Endometrial microvascular endothelial cells (primary cell): ENCODE results near the gene CD27. TPM values are rescaled to one million over a fixed set of nuclear protein-coding genes. Genes with fewer than 3 reads are reported as not detected.

Experiments
- in situ Hi-C: cut with HindIII; loops from 2 replicates; pipeline ENCODE4 v1.10.0; 2017; ENCODE audit warnings: low sequenced_read_pairs, low pct_unique_long_range_greater_than_20kb; ENCODE audit errors: inconsistent ontology term
- total RNA-seq: library from RNA; depleted of rRNA; stranded (reverse); fragments of >200 nt; gene quantifications from one replicate; pipeline ENCODE4 v1.2.3, GENCODE V29; 2015; ENCODE audit errors: inconsistent ontology term

The CD27 gene
- total RNA-seq, 1 donor from 2014 or later, result not detected

DNA sequence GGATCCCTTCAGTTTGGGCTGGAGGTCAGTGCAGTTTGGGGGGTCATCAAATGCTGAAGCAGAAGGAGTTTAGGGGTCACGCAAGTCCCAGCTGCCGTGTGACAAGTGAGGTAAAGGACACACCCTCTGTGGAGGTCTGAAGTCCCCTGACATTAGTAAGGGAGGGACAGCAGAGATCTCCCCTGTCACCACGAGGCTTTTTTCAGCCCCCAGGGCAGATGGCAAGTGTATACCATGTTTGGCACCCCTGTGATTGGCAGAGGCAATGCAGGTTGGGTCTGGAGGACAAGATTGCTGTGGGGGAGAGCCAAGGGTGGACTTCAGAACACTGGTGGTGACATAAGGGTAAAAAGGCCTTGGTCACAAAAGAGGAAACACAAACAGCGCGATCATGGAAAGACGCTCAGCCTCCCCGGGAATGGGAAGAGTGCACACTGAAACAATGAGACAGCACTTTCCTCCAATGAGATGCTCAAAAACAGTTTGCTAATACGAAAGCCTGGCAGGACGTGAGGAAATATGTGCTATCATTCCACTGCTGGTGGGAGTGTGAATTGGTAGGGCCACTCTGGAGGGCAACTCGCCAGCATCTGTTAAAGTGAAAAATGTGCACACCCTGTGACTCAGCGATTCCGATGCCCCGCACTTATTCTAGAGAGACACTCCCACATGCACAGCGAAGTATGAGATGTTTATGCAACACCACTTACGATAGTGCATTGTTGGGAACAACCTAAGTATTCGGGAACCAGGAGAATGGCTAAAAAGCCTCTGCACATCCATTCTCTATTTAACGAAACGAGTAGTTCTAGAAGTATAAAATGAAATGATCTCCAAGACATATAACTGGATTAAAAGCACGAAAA, 14.4 kb upstream of the CD27 start:
- in situ Hi-C loops, result no loop called here

DNA sequence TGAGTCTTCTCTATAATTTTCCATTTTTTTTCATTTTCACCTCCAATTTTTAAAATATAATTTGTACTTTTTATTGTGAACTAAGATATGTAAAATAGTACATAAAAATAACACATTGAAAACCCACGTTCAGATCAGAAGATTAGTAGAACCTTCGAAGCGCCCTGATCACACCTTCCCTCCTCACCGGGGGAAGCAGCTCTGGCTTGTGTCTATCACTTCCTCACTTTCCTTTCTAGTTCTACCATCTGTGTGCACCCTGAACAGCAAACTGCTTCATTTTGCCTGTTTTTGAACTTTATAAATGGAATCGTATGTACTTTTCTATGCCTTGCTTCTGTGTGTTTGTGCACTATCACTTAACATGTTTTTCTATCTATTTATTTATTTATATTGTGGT, 11.8 kb upstream of the CD27 start:
- in situ Hi-C loops, result no loop called here

DNA sequence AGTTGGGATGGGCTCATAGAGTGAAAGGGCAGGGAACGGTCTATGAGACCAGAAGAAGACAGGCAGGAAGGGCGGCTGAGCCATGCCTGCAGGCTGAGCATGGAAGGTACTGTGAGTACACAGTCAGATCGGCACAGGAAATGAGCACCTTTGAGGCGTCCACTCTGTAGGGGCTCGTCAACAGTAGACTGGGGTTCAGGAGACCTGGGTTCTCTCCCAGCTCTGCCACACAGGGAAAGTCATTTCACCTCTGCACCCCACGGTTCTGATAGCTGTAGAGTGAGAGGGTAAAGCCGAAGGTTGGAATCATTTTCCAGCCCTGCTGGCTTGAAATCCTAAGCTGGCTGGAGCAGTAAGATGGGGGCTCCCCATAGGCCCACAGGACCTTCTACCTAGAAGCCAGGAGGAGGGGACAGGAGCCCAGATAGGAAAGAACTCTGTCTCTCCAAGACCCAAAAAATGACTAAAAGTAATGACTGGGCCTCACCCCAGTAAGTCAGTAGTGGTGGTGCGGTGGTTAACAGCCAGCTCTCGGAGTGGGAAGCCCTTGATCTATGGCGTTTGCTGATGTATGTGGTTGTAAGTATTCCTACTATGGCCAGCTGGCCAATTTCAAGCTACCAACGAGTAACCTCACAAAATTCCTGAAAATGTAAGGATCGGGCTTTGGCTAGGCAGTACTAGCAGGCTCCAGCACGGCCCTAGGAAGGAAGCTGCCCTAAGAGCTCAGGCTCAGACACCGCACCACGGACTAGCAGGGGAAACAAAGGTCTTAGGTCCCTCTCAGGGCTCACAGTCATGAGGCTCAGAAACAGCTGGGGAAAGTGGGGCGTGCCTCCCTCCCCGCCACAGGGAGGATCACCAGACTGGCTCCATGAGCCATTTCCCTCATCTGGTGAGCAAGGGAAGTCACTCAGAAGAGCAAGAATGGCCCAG, 10.3 kb upstream of the CD27 start:
- in situ Hi-C loops, result no loop called here

DNA sequence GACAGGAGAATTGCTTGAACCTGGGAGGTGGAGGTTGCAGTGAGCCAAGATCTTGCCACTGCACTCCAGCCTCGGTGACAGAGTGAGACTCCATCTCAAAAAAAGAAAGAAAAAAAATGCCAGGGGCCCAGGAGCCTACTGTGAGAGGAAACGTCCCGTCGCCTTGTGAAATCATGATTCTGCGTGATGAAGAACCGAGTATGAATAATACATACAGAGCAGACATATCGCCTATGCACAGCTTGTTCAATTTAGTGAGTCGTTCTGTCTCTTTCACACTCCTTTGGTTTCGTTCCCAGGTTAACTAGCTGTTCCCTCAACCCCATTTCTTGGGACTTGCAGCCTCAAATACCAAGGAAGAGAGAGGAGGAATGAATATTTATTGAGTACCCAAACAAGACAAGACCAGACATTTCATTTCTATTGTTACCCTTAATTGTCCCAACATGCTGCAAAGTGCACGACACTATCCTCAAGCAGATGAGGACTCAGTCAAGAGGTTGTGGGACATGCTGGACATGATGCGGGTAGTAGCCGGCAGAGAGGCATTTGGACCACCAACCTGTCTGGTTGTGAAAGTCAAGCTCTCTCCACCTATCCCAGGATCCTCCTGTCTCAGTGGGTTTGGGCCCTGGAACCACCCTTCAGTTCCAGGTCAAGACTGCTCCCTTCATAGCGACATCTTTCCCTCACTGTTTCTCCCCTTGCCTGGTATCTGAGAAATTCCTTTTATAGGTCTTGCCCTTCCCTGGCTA, 8.6 kb upstream of the CD27 start:
- in situ Hi-C loops, result no loop called here

DNA sequence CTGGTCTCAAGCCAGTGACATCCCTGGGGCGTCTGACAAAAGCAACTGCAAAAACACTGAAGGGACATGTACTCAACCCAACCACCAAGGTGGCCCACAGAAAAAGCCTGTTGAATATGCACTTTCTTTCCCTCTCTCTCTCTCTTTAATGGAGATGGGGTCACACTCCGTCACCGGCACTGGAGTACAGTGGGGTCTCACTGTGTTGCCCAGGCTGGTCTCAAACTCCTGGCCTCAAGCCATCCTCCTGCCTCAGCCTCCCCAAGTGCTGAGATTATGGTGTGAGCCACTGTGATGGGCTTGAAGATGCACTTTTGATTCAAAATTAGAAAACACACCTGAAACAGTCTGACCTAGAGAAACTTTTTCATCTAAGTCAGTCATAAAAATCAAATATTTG, 7.2 kb upstream of the CD27 start:
- in situ Hi-C loops, result no loop called here

DNA sequence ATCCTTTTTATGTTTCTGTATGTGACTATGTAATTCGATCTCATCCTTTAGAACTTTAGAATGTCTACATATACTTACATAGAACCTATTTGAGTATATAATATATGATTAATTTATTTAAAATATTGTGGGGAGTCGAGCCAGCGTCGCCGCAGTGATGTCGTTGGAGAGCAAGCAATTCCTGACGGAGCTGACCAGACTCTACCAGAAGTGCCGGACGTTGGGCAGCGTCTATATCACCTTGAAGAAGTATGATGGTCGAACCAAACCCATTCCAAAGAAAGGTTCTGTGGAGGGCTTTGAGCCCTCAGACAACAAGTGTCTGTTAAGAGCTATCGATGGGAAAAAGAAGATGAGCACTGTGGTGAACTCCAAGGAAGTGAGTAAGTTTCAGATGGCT, 6.4 kb upstream of the CD27 start:
- in situ Hi-C loops, result no loop called here

DNA sequence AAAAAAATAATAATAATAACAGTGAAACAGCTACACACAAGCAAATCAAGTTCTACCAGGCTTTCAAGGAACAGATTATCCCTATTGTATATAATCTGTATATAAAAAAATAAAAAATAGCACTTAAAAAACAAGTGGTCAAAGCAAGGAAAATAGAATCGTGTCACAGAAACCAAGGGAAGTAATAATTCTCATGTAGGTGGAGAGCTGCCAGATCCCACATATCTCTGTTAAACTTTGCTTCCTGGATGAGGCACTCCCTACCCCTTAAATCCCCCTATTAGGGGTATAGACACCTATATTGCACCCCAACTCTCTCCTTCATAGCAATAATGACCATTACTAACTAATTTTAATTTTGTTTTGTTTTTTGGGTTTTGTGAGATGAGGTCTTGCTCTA, 4.4 kb upstream of the CD27 start:
- in situ Hi-C loops, result no loop called here

DNA sequence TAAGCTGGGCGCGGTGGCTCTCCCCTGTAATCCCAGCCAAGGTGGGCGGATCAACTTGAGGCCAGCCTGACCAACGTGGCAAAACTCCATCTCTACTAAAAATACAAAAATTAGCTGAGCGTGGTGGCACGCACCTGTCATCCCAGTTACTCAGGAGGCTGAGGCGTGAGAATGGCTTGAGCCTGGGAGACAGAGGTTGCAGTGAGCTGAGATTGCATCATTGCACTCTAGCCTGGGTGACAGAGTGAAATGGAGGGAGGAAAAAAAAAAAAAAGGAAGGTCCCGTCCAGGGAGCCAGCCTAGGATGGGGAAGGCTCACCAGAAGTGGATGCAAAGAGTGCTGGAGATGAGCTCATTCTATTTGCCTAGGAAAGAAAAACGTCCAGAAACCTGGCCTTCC, 1.9 kb upstream of the CD27 start:
- in situ Hi-C loops, result no loop called here

DNA sequence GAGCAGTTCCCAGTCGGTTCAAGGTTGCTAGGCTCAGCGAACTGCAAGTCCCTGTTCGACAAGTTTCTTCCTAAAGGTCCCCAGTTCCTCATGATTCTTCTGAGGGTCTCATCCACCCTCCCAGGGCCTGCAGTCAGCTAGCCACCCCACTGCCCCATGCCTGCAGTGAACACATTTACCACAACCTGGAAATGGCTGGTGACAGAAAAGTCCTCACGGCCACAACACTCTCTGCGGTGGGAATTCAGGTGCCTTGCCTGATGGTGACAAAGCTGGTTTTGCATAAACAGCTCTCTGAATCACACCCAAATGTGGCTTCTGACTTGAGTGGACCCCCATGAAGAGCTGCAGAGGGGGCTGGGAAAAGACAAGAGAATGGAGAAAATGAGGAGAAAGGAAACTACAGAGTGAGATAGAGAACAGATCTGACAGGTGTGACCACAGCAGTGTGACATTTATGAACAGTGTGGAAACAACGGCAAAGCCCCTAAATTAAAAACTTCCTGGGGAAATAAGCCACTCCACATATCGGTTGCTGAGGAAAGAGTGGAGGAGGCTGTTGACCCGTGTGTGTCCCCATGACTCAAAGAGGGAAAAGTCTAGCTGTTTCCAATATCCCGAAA, 1.3 kb upstream of the CD27 start:
- in situ Hi-C loops, result no loop called here

DNA sequence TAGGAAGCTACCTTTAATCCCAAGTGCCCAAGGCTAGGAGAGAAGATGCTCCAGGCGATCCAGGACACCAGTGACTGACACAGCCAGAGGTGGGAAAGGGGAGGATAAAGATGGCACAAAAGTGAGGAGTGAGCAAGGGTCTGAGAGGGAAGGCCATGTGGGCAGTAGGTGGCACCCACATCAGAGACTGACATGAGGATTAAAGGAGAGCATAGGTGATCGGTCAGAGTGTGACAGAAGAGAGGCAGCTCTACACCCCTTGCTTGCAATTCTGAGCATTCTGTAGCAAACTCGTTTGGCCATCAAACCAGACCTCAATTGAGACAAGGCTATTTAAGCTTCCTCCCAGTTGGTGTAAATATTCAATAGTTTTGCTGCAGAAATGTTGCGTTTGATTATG, 724 bp upstream of the CD27 start:
- in situ Hi-C loops, result no loop called here

DNA sequence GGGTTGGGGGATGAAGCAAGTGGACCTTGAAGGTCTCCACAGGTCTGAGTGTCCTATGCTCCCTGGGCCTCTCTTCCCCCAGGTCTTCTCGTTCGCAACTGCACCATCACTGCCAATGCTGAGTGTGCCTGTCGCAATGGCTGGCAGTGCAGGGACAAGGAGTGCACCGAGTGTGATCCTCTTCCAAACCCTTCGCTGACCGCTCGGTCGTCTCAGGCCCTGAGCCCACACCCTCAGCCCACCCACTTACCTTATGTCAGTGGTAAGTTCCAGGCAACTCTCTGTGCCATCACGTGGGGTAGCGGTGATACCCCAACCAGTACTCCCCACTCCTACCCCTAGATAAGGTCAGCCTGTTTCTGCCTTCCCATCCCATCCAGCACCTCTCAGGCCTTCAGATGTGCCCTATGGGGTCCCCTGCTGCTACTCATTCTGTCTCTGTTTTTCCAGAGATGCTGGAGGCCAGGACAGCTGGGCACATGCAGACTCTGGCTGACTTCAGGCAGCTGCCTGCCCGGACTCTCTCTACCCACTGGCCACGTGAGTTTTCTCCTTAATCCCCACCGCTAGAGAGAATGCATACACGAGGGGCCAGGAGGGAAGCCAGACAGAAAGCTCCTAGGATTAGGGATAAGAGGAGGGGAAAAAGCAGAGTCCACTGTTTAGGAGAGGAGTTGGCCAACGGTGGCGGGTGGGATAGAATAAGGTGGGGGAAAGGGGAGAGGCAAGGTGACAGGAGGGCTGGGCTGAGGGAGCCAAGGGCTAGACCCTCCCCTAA, 5.5 kb downstream of the CD27 start:
- in situ Hi-C loops, result no loop called here

DNA sequence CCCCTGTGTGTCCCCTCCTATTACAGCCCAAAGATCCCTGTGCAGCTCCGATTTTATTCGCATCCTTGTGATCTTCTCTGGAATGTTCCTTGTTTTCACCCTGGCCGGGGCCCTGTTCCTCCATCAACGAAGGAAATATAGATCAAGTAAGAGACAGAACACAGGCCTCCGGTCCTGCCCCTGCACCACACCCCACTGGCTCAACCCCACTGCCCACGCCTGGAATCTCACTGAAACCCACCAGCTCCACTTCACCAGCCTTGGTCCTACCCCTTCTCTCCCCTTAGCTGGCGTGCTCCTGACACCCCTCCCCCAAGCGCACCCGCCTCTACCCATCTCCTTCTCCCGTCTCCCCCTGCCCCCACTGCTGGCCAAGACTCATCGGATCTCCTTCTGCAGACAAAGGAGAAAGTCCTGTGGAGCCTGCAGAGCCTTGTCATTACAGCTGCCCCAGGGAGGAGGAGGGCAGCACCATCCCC, 6.2 kb downstream of the CD27 start:
- in situ Hi-C loops, result no loop called here

DNA sequence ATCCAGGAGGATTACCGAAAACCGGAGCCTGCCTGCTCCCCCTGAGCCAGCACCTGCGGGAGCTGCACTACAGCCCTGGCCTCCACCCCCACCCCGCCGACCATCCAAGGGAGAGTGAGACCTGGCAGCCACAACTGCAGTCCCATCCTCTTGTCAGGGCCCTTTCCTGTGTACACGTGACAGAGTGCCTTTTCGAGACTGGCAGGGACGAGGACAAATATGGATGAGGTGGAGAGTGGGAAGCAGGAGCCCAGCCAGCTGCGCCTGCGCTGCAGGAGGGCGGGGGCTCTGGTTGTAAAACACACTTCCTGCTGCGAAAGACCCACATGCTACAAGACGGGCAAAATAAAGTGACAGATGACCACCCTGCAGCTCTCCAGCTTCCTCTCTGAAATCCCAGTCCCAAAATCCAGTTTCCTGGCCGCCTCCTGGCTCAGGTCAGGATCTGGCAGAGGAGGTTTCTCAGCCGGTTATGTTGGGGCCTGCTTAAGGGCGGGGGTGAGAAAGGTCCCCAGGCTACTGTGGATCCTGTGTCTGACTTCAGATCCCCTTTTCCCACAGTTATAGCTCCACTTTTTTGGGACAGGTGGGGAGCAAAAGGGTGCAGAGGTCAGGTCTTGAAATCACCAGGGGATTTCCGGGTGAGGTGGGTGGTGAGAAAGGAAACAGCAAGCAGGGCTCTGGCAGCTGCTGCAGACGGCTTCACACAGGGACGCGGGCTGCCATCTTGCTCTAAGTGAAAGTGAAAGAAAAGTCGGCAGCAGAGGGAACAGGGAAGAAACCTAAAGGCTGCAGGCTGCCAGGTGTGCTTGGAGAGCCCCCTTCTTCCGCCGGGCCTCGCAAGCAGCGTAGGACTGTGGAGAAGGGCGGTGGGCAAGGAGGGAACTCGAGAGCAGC, 6.8 kb downstream of the CD27 start, which contains the start of gene TAPBPL:
Gene TAPBPL, plus strand, starts transcription at position 695 of the 897 bp plus-strand sequence. CDS start 207 bp downstream, outside the sequence.
- in situ Hi-C loops, result no loop called here

DNA sequence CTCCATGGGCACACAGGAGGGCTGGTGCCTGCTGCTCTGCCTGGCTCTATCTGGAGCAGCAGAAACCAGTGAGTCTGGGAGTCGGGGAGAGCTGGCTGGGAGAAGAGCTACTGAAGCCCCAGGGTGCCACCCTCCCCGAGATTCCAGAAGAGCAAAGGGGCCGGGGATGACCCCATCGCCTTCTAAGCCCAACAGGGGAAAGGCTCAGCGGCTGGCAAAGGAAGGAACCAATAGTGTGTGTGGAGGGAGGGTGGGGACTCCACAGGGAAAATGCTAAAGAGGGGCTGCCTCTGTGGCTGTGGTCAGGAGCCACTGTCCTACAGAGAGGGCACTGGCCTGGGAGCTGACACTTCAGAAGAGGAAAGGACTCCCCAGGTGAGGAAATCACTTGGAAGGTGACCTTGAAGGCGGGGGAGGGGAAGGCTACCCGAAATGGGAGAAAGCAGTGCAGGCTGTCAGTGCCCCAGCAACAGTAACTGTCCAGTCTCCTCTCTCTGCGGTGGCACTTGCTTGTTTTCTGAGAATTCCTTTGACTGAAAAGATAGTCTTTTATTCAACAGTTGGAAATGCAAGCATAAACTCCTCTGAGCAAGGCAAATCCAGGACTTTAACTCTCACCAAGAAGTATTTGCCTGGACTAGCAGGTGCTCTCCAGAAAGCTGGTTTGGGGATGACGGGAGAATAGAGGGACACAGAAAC, 7.6 kb downstream of the CD27 start:
- in situ Hi-C loops, result no loop called here

DNA sequence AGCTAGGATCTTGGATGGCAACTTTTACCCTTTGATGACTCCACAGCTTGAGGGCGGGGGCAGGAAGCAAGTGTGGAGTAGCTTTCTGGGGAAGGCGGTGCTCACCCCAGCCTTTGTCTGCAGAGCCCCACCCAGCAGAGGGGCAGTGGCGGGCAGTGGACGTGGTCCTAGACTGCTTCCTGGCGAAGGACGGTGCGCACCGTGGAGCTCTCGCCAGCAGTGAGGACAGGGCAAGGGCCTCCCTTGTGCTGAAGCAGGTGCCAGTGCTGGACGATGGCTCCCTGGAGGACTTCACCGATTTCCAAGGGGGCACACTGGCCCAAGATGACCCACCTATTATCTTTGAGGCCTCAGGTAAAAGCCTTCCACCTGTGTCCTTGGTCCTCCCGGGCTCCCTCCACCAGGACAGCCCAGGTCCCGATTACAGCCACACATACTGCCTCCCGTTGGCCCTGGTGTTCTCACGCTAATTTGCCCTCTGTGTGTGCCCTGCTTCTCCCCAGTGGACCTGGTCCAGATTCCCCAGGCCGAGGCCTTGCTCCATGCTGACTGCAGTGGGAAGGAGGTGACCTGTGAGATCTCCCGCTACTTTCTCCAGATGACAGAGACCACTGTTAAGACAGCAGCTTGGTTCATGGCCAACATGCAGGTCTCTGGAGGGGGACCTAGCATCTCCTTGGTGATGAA, 8.3 kb downstream of the CD27 start:
- in situ Hi-C loops, result no loop called here
